DMS79 (cell line): ENCODE measurements around the gene GALNT2.

ENCODE experiments used
- DNase-seq: peaks from one replicate; lab custom pipeline; 2025; lab: John Stamatoyannopoulos, UW

Gene GALNT2

DNA sequence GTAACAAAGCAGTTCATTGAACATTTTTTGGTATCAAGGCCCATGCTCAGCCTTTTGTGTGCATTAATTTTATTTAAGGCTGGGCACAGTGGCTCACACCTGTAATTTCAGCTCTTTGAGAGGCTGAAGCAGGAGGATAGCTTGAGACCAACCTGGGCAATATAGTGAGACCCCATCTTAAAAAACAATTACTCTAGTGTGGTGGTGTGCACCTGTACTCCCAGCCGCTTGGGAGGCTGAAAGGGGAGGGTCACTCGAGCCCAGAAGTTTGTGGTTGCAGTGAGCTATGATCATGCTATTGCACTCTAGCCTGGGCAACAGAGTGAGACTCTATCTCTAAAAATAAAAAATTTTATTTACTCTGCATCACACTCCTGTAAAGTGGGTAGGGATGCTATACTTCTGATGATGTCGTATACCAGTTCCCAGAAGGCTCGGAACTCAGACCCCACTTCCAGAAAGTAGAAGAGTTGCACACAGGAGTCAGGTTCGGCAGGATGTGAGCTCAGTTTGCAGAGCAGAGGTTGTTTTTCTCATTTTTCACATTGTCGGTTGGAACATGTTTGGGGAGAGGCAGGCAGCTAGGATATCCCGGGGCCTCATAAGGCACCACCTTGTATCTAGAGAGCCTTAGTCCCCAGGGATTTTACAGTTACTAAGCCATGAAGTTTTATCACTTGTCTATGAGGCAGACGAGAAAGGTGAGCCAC is 144.6 kb downstream of the GALNT2 start:
- DNase-seq, result no peak

- DNase-seq, result no peak
Measured at GRCh38 chr1:230212405-230212936, 145.4 kb downstream of the GALNT2 start.

DNA sequence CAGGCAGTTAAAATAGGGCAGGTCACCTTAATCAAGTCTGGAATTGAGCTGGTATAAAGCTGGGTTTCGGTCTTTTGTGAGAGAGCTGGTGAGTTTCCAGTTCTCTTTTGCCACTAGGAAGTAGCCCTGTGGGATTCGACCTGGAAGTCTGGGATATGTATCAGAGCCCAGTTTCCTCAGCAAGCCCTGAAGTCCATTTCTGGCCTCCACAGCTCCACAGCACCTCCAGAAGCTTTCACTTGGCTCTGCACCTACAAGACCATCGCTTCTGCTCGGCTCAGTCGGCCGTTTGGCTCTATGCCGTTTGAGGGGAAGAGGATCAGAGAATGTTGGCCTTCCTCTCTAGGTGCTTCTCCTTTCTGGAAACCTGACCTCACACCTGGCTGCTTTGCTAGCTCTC is 148.0 kb downstream of the GALNT2 start:
- no peak for DNase-seq

DNA sequence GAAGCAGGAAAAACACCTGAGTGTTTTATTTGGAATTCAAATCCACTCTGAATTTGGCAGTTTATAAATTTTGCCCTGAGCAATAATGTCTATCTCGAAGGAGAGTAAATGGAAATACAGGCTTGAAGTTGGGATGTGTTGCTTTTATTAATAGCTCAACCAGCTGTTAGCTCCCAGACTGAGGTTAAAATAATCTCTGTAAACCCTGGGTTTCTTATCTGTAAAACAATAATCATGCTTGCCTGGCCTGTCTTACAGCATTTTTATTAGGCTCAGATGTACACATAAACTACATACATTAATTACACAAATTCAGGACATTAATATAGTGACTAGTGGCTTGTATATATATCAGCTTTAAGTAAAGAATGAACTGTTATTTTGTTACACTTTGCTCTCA is 148.5 kb downstream of the GALNT2 start:
- DNase-seq, result no peak

DNA sequence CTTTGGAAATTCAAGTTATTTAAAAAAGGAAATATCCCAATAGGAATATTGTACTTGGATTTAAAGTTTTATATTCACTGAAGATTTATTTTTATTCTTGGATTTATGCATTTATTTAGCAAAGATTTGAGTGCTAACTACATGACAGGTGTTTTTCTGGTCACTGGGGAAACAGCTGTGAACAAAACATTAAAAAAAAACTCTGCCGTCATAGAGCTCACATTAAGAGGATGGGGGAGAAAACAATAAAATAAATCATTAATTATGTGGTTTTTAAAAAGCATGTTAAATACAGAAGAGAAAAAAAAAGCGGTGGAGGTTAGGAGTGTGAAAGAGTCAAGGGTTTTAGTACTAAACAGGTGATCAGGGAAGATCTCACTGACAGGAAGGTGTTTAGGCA is 149.9 kb downstream of the GALNT2 start:
- DNase-seq, result no peak

GRCh38 chr1:230218667-230219066 is 151.6 kb downstream of the GALNT2 start:
- DNase-seq, result no peak

- no peak for DNase-seq
Measured at GRCh38 chr1:230219174-230220067, 152.4 kb downstream of the GALNT2 start.

DNA sequence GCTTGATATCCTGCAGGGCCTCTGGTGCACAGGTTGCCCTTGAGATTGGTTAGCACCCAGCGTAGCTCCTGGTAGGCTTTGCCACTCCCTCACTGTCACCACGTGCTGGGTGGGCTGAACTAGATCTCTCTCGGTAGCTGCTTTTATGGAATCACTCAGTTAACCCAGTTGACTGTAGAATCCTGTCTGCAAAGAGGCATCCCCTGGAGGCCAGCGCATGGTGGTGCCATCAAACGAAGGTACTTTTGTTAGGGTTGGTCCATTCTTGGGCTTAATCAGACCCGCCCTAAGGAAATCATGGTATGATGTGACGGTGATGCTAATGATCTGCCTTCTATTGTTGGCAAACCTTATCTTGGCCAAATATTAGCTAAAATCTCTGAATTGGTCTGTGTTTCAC is 153.4 kb downstream of the GALNT2 start:
- DNase-seq, result no peak

GRCh38 chr1:230220907-230221306 is 153.9 kb downstream of the GALNT2 start:
- DNase-seq, result no peak

GRCh38 chr1:230222678-230223077 is 155.6 kb downstream of the GALNT2 start:
- DNase-seq, result no peak

DNA sequence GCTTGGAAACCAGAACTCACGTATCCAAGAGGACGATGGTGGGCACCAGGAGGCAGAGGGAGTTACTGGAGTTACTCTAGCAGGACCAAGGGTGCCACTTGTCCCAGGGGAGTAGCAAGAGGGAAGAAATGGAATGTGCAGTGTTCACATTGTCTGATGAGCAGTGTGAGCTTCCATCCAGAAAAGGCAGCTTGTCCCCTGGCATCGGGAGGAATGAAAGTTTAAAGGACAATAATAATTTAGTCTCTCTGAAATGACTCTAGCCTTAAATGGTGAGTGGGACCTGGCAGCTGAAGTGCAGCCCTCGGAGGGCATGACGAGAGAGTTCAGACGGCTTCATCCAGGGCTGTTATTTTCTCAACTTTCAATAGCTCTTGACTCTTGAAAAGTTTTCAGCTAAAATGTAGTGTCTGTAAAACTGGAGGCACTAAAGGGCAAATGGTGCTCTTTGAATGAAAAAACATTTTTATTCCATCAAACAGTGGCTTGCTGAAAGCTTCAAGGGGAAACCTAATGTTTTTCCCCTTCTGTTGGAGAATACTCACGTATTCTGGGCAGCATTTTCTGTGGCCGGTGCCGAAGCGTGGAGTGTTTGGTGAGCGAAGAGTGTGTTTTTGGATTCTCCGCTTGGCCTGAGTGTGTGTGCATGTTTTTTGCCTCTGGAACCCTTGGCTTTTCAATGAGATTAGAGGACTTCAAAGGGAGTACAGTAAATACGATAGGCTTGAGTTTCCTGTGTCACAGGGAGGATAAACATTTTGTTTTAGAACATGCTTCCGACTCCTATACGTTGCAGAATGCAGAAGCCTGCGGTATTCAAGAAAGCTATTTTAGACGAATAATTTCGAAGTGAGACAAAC is 157.3 kb downstream of the GALNT2 start:
- DNase-seq, result no peak

- no peak for DNase-seq
Measured at GRCh38 chr1:230226007-230226800, 159.2 kb downstream of the GALNT2 start.

DNA sequence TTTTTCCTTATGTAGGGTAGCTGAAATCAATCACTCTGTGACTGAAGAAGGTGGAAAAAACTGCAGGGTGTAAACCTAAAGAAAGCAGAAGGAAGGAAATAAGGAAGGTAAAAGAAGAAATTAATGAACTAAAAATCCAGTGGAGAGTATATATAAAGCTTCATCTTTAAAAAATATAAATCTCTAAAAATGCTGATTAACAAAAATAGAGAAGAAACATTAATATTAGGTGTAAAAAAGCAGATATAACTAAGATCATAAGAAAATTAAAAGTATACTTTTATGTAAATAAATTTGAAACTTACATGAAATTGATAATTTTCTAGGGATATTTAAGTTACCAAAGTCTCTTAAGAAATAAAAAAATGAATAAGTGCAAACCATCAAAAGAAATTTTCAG is 159.8 kb downstream of the GALNT2 start:
- DNase-seq, result no peak

DNA sequence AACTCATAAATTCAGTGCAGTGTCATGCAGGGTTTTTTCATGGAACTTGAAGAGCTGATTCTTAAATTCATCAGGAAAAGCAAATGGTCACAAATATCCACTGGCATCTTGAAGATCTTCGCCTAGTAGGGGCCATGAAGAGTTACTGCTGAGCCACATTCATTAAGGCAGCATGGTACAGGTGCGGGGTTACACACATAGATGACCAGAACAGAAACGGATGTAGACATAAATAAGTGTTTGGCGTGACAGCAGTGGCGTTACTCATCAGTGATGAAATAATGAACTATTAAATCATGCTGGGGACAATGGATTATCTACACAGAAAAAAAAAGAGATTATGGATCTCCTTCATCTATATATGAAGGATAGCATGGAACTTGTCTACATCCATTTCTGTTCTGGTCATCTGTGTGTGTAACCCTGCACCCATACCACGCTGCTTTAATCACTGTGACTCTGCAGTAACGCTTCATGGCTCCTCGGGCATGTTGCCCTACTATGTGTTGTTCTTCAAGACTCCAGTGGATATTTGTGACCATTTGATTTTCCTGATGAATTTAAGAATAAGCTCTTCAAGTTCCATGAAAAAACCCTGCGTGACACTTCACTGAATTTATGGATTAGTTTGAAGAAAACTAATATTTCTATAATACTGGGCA is 161.3 kb downstream of the GALNT2 start:
- no peak for DNase-seq

GRCh38 chr1:230230273-230230672 is 163.2 kb downstream of the GALNT2 start:
- no peak for DNase-seq

- no peak for DNase-seq
Measured at GRCh38 chr1:230230948-230231773, 164.1 kb downstream of the GALNT2 start.

- peak; percentile 53 for DNase-seq
Measured at GRCh38 chr1:230231774-230232145, 164.7 kb downstream of the GALNT2 start.

DNA sequence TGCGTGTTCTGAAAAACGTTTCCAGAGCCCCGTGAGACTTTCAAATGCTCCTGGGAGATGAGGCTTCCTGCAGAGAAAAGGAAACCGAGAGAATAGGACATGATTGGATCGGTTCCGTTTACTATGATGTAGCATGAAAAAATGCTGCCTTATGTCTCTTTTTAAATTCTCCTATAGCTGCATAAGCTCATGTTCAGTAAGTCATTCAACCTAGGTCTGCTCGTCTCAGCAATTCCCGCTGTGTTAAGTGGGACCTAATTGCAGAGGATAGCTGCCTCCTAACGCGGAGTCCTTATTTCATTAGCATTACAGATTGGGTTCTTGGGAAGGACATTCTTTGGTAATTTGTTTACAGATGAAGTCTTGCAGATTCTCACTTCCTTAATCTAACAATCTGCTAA is 165.3 kb downstream of the GALNT2 start:
- DNase-seq, result peak; percentile 9

DNA sequence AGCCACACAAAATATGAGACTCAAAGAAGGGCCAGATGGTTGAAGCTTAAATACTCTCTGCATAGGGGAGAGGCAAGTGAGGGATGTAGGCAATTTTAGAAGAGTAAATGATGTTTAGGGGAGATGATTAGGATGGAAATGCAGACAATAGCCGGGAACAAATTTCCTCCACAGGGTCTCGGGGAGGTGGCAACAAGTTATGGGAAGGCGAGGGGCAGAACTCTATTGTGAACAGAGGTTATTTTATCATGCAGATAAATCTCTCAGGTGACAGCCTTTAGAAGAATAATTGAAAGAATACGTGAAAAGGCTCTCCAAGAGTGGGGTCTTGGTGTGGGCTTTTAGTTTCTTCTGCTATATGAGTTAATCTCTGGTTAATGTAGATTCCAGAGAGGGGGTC is 166.7 kb downstream of the GALNT2 start:
- no peak for DNase-seq

- no peak for DNase-seq
Measured at GRCh38 chr1:230235876-230236275, 168.8 kb downstream of the GALNT2 start.
